Endothelial cell of umbilical vein (primary cell): ENCODE measurements around the gene CACNA2D3. TPM values are rescaled to one million over a fixed set of nuclear protein-coding genes. Genes with fewer than 3 reads are reported as not detected.

Experiments
- BruUV-seq: library from RNA; stranded (reverse); fragments of 400-500 nt; replicated peaks from 2 replicates; lab custom pipeline; 2021; lab: Mats Ljungman, UMichigan
- CTCF ChIA-PET: fragments of 300-600, 350-600 bp; sonication (Branson Sonifier 250); formaldehyde crosslinking; loops from one replicate; lab custom pipeline; 2021; ENCODE audit warnings: antibody characterized with exemption, inconsistent platforms; lab: Charles Lee
- POLR2A ChIA-PET: fragments of 300-600, 350-600 bp; sonication (Branson Sonifier 250); formaldehyde crosslinking; loops from one replicate; lab custom pipeline; 2021; ENCODE audit warnings: antibody characterized with exemption, inconsistent platforms; lab: Charles Lee
- DNase-seq: peaks from one replicate; pipeline ENCODE4 v3.0.0-alpha.2; 2011; ENCODE audit warnings: low read depth, low spot score
- FAIRE-seq: peaks from 2 replicates; lab custom pipeline; 2011; peaks lifted over from hg19 to GRCh38; lab: Jason Lieb, UNC
- H2AFZ ChIP-seq: 2 replicates; pipeline ENCODE4 v1.6.0; 2012; ENCODE audit warnings: low read depth, low read length, control low read depth, inconsistent platforms
- H3K27ac ChIP-seq: 2 replicates; pipeline ENCODE4 v1.5.1; 2011; ENCODE audit warnings: low read depth, mild to moderate bottlenecking, control low read depth, low read length, moderate library complexity; ENCODE audit not compliant: insufficient read depth
- H3K27me3 ChIP-seq, 2 experiments: 2 replicates each; pipeline versions ENCODE4 v1.6.0 to v1.6.1; 2011; ENCODE audit warnings: low read length in 2 of 2, mixed read lengths in 1 of 2; ENCODE audit not compliant: control insufficient read depth in 2 of 2, insufficient read depth in 2 of 2
- H3K36me3 ChIP-seq, 2 experiments: 2 replicates in 1 of 2; 3 replicates in 1 of 2; pipeline ENCODE4 v1.5.1; 2011; ENCODE audit warnings: low read length in 2 of 2, mild to moderate bottlenecking in 1 of 2, moderate library complexity in 1 of 2; ENCODE audit not compliant: control insufficient read depth in 2 of 2, insufficient read depth in 2 of 2; ENCODE audit errors: extremely low read depth in 1 of 2
- H3K4me1 ChIP-seq: 3 replicates; pipeline ENCODE4 v1.5.1; 2011; ENCODE audit warnings: mild to moderate bottlenecking, low read length; ENCODE audit not compliant: control insufficient read depth, insufficient read depth; ENCODE audit errors: extremely low read depth
- H3K4me2 ChIP-seq: 2 replicates; pipeline ENCODE4 v1.6.1; 2011; ENCODE audit warnings: low read length, control low read depth, mixed read lengths; ENCODE audit not compliant: insufficient read depth
- H3K4me3 ChIP-seq, 3 experiments: fragments of 200-600 bp in 1 of 3; sonication (generic), shearing (Covaris generic) in 1 of 3; replicated peaks in 1 of 3; 2 replicates each; pipeline ENCODE4 v1.5.1; 2011 to 2016; ENCODE audit warnings: control low read depth in 3 of 3, low read length in 3 of 3, mild to moderate bottlenecking in 2 of 3, inconsistent platforms in 1 of 3, low read depth in 1 of 3, moderate library complexity in 1 of 3; ENCODE audit not compliant: insufficient read depth in 1 of 3
- H3K79me2 ChIP-seq: 2 replicates; pipeline ENCODE4 v1.6.0; 2012; ENCODE audit warnings: low read length, inconsistent platforms; ENCODE audit not compliant: control insufficient read depth, insufficient read depth
- H3K9ac ChIP-seq: replicated peaks from 2 replicates; pipeline ENCODE3; 2011; ENCODE audit warnings: low read length, control low read depth; ENCODE audit not compliant: insufficient read depth; ENCODE audit errors: extremely low read depth
- H3K9me1 ChIP-seq: replicated peaks from 3 replicates; pipeline ENCODE4 v1.6.0; 2011; ENCODE audit warnings: mild to moderate bottlenecking, low read length; ENCODE audit not compliant: control insufficient read depth, insufficient read depth; ENCODE audit errors: extremely low read depth
- H3K9me3 ChIP-seq: replicated peaks from 2 replicates; pipeline ENCODE4 v1.5.1; 2012; ENCODE audit warnings: low read length, inconsistent platforms; ENCODE audit not compliant: control insufficient read depth, insufficient read depth
- H4K20me1 ChIP-seq: replicated peaks from 2 replicates; pipeline ENCODE3; 2011; ENCODE audit warnings: mild to moderate bottlenecking, low read length; ENCODE audit not compliant: control insufficient read depth, insufficient read depth; ENCODE audit errors: extremely low read depth
- EZH2 ChIP-seq: IDR thresholded peaks from 2 replicates; pipeline ENCODE4 v1.6.1; 2012; ENCODE audit warnings: borderline replicate concordance, low read depth, mild to moderate bottlenecking, moderate library complexity, low read length, inconsistent platforms; ENCODE audit not compliant: severe bottlenecking
- FOS ChIP-seq: IDR thresholded peaks from 2 replicates; pipeline ENCODE4 v1.6.1; 2011; ENCODE audit warnings: mild to moderate bottlenecking, low read length, moderate library complexity, borderline replicate concordance; ENCODE audit not compliant: insufficient read depth
- GATA2 ChIP-seq: IDR thresholded peaks from 2 replicates; pipeline ENCODE4 v1.7.0; 2011; ENCODE audit warnings: low read depth, mild to moderate bottlenecking, moderate library complexity, mixed read lengths, low read length; ENCODE audit not compliant: insufficient read length, insufficient read depth
- JUN ChIP-seq: IDR thresholded peaks from 2 replicates; pipeline ENCODE4 v1.6.1; 2011; ENCODE audit warnings: borderline replicate concordance, low read depth; ENCODE audit not compliant: insufficient read length, insufficient read depth
- MYC ChIP-seq: IDR thresholded peaks from one replicate; pipeline ENCODE4 v1.6.1; 2011; ENCODE audit warnings: mild to moderate bottlenecking, low read depth, low read length
- POLR2A ChIP-seq: IDR thresholded peaks from 2 replicates; pipeline ENCODE4 v1.6.1; 2012; ENCODE audit warnings: low read depth, mild to moderate bottlenecking, control low read depth, low read length
- POLR2AphosphoS5 ChIP-seq: IDR thresholded peaks from 2 replicates; pipeline ENCODE4 v1.6.1; 2012; ENCODE audit warnings: low read depth, mild to moderate bottlenecking, control low read depth, low read length, moderate library complexity; ENCODE audit not compliant: insufficient read depth
- dilution Hi-C: fragments of 300-500 bp; cut with MboI; formaldehyde crosslinking; loops from one replicate; pipeline ENCODE4 v1.15.0; 2019; ENCODE audit warnings: low sequenced_read_pairs; ENCODE audit not compliant: extremely low pct_ligation_motif_present
- intact Hi-C: fragments of 100-400 bp; cut with micrococcal nuclease; formaldehyde crosslinking; loops from one replicate; pipeline ENCODE4 v1.10.0; 2022
- polyA plus RNA-seq, 4 experiments: library from polyadenylated mRNA; depleted of rRNA in 3 of 4; stranded (reverse) in 3 of 4; unstranded in 1 of 4; fragments of >200 nt; gene quantifications; 2 replicates each; pipeline versions ENCODE4 v1.2.1 to v1.2.3, GENCODE V29; 2011 to 2012; ENCODE audit warnings: missing spikeins in 1 of 4
- total RNA-seq: library from RNA; stranded (reverse); gene quantifications from 2 replicates; pipeline ENCODE4 v1.2.3, GENCODE V29; 2021
- TF ChIP-seq, protein P1 (sequence below): IDR thresholded peaks from 2 replicates; pipeline ENCODE4 v1.6.1; 2011; ENCODE audit not compliant: insufficient read depth, insufficient read length
- TF ChIP-seq, protein P2 (sequence below), 2 donors: IDR thresholded peaks; 1 replicate in 1 of 2; 2 replicates in 1 of 2; pipeline ENCODE4 v1.5.1; 2011; ENCODE audit warnings: low read length in 2 of 2, mild to moderate bottlenecking in 2 of 2, moderate library complexity in 2 of 2, control low read depth in 1 of 2, inconsistent platforms in 1 of 2, low read depth in 1 of 2; ENCODE audit not compliant: insufficient read depth in 1 of 2; ENCODE audit errors: extremely low read depth in 1 of 2

The CACNA2D3 gene
- total and polyA plus RNA-seq, 2 donors (not counting 3 experiments of a cell fraction or from before 2014, with no cell fraction given) = not detected

DNA sequence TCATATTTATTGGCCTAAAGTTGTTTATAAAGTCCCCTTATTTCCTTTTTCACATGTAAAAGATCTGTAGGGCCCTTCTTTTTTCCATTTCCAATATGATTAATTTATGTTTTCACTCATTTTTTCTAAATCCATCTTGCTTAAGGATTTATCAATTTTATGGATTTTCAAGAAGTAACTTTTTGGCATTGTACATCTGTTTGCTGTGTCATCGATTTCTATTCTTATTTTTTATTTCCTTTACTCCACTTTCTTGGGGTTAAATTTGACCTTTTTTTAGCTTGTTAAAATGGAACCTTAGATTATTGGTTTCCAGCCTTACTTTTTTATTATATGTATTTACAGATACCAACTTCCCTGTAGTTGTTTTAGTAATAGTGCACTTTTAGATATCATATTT, 597.6 kb downstream of the CACNA2D3 start:
- H3K4me1 ChIP-seq = no peaks in the 10 kb centered on the region
- dilution Hi-C loops = no loop called here
- POLR2A ChIA-PET = no interaction called here

DNA sequence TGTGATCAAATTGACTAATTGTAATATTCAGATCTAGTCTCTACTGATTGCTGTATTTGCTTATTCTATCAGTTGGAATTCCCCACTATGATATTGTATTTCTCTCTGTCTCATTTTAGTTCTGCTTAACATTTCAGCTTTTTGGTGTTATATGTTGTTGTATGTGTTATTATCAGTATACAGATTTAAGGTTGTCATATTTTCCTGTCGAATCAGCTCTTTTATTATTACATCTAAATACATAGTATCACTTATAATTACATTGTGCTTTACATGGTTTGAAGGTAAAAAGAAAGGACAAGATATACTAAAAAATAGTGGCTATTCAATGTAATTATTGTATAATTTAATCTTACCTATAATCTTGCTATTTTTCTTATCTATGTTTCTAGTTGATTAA, 598.3 kb downstream of the CACNA2D3 start:
- H3K4me1 ChIP-seq = no peaks in the 10 kb centered on the region
- H3K27ac ChIP-seq = no peak overlapping the region
- POLR2A ChIA-PET = no interaction called here
- BruUV-seq = no TSS peak
- no peak overlapping the region for H2AFZ ChIP-seq
- no peaks in the 10 kb centered on the region for H3K9me1 ChIP-seq
- intact Hi-C loops (no loop called here), dilution Hi-C loops (no loop called here)
- no peak overlapping the region for H3K4me2 ChIP-seq
- H3K27me3 ChIP-seq = no peaks in the 10 kb centered on the region
- no peak overlapping the region for H3K9ac ChIP-seq
- no peak overlapping the region for H3K4me3 ChIP-seq
- no peaks in the 10 kb centered on the region for H3K36me3 ChIP-seq
- no peaks in the 10 kb centered on the region for H4K20me1 ChIP-seq
- no peaks in the 10 kb centered on the region for H3K79me2 ChIP-seq
- CTCF ChIA-PET = no interaction called here
- DNase-seq (no peak), FAIRE-seq (no peak)
- TF ChIP-seq GATA2 = no peak
- TF ChIP-seq, protein P1, sequence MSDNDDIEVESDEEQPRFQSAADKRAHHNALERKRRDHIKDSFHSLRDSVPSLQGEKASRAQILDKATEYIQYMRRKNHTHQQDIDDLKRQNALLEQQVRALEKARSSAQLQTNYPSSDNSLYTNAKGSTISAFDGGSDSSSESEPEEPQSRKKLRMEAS = no peak
- no peak for TF ChIP-seq POLR2A
- TF ChIP-seq FOS = no peak
- TF ChIP-seq EZH2 = no peak
- no peak for TF ChIP-seq MYC
- no peak for TF ChIP-seq POLR2AphosphoS5
- TF ChIP-seq JUN = no peak
- TF ChIP-seq, protein P2, sequence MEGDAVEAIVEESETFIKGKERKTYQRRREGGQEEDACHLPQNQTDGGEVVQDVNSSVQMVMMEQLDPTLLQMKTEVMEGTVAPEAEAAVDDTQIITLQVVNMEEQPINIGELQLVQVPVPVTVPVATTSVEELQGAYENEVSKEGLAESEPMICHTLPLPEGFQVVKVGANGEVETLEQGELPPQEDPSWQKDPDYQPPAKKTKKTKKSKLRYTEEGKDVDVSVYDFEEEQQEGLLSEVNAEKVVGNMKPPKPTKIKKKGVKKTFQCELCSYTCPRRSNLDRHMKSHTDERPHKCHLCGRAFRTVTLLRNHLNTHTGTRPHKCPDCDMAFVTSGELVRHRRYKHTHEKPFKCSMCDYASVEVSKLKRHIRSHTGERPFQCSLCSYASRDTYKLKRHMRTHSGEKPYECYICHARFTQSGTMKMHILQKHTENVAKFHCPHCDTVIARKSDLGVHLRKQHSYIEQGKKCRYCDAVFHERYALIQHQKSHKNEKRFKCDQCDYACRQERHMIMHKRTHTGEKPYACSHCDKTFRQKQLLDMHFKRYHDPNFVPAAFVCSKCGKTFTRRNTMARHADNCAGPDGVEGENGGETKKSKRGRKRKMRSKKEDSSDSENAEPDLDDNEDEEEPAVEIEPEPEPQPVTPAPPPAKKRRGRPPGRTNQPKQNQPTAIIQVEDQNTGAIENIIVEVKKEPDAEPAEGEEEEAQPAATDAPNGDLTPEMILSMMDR (IDR thresholded peaks at IDR 0.05; ENCODE audit: extremely low read depth in 1 of 2, insufficient read depth in 1 of 2, low read depth in 1 of 2, low read length in 2 of 2) = no peak
- no peaks in the 10 kb centered on the region for H3K9me3 ChIP-seq

More for the DNA sequence above, 597.6 kb downstream of the CACNA2D3 start:
- intact Hi-C loops = no loop called here
- CTCF ChIA-PET = no interaction called here
- TF ChIP-seq MYC (no peak), GATA2 (no peak), EZH2 (no peak)
- no peaks in the 10 kb centered on the region for H3K9me1 ChIP-seq
- no peak overlapping the region for H2AFZ ChIP-seq
- no peaks in the 10 kb centered on the region for H3K27me3 ChIP-seq
- H3K36me3 ChIP-seq = no peaks in the 10 kb centered on the region
- no TSS peak for BruUV-seq
- no peak overlapping the region for H3K9ac ChIP-seq
- H3K27ac ChIP-seq = no peak overlapping the region
- DNase-seq (no peak), FAIRE-seq (no peak)
- no peaks in the 10 kb centered on the region for H3K9me3 ChIP-seq
- no peaks in the 10 kb centered on the region for H3K79me2 ChIP-seq
- no peak overlapping the region for H3K4me2 ChIP-seq
- H3K4me3 ChIP-seq = no peak overlapping the region
- no peaks in the 10 kb centered on the region for H4K20me1 ChIP-seq
